SK-N-SH treated with all-trans-retinoic acid at 6 μM for 48 hours (cell line): ENCODE results near the gene EVX2.

Experiments used
- GLIS3 ChIP-seq: fragments of 250-450 bp; sonication (Bioruptor Pico); IDR thresholded peaks from 2 replicates; pipeline ENCODE4 v1.5.0; 2020; ENCODE audit warnings: mild to moderate bottlenecking, moderate library complexity
- TCF4 ChIP-seq: fragments of 250-450 bp; sonication (Bioruptor Pico); IDR thresholded peaks from 2 replicates; pipeline ENCODE4 v1.8.0; 2021; ENCODE audit warnings: mild to moderate bottlenecking, moderate library complexity, borderline replicate concordance

DNA sequence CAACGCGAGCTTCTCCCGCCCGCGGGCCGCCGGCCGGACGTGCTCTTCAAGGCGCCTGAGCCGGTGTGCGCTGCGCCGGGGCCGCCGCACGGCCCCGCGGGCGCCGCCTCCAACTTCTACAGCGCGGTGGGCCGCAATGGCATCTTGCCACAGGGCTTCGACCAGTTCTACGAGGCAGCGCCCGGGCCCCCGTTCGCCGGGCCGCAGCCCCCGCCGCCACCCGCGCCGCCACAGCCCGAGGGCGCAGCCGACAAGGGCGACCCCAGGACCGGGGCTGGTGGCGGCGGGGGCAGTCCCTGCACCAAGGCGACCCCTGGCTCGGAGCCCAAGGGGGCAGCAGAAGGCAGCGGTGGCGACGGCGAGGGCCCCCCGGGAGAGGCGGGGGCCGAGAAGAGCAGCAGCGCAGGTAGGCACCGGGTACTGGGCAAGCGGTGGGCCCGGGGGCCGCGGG lies 24.0 kb upstream of the EVX2 start:
- TF ChIP-seq TCF4 (CRISPR knock-in tag) (no peak), GLIS3 (CRISPR knock-in tag) (no peak)
